Left renal pelvis (tissue), 4 donors: ENCODE measurements around the gene PCCB. TPM values are rescaled to one million over a fixed set of nuclear protein-coding genes. Genes with fewer than 3 reads are reported as not detected.

ENCODE experiments used
- DNase-seq, 4 donors: peaks; one replicate each; pipeline ENCODE4 v3.0.0-alpha.2; 2013; ENCODE audit warnings: low read depth in 4 of 4, low spot score in 3 of 4
- polyA plus RNA-seq, 4 donors: library from polyadenylated mRNA; unstranded; fragments of 120-200 nt; gene quantifications; one replicate each; pipeline ENCODE4 v1.2.1, GENCODE V29; 2013; ENCODE audit not compliant: insufficient read length in 4 of 4

PCCB gene
- polyA plus RNA-seq, 4 donors: 30.3 to 72.7 (median 56.9) TPM

DNA sequence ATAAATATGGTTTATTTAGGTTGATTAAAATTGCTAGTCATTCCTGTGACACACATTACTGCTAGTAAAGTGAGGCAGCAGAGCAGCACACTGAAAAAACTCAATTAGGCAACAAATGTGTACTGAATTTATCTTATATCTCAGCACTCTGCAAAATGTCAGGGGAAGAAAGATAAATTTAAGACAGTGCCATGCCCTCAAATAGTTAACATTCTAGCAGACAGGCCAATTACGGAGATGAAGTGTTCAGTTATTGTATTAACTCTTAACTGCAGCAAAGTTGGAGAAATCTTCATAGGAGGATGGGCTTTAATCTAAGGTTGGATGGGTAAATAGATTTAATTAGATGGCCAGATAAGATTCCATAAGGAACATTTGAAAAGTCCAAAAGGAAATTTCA, 127.9 kb downstream of the PCCB start:
- no peak for DNase-seq

Other genes starting within 250 kb of the PCCB start
- gene MSL2, start 54.0 kb upstream of the PCCB start, polyA plus RNA-seq: 10 to 100 TPM; 44.3 to 53.2 (median 46.4) TPM